ENCODE measurements around the gene RIMS1.

DNA sequence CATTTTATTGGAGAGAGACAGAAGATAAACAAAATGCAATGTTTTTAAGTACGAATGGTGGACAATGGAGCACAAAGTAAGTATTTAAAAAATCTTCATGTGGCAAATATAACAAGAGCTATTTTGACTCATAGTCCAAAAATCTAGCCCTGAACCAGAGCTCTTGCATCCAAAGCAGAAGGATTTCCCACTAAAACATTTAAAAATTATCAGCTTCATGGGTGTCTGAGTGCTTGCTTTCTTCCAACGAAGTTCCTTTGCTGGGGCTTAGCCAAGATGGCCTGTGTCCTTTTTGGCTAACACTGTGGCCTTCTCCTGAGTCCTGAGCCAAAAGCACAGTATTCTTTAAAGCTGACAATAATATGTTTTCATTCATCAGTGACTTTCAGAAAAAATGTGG, 161.7 kb downstream of the RIMS1 start:
- TF ChIP-seq, protein P1, sequence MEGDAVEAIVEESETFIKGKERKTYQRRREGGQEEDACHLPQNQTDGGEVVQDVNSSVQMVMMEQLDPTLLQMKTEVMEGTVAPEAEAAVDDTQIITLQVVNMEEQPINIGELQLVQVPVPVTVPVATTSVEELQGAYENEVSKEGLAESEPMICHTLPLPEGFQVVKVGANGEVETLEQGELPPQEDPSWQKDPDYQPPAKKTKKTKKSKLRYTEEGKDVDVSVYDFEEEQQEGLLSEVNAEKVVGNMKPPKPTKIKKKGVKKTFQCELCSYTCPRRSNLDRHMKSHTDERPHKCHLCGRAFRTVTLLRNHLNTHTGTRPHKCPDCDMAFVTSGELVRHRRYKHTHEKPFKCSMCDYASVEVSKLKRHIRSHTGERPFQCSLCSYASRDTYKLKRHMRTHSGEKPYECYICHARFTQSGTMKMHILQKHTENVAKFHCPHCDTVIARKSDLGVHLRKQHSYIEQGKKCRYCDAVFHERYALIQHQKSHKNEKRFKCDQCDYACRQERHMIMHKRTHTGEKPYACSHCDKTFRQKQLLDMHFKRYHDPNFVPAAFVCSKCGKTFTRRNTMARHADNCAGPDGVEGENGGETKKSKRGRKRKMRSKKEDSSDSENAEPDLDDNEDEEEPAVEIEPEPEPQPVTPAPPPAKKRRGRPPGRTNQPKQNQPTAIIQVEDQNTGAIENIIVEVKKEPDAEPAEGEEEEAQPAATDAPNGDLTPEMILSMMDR (IDR thresholded peaks at IDR 0.05; ENCODE audit: insufficient read depth, low read length) = no peak
- TF ChIP-seq GABPA (IDR thresholded peaks at IDR 0.05; ENCODE audit: low read depth) = no peak
- no peak for TF ChIP-seq POLR2AphosphoS5 (IDR thresholded peaks at IDR 0.05; ENCODE audit: low read depth)
- TF ChIP-seq, protein P2, sequence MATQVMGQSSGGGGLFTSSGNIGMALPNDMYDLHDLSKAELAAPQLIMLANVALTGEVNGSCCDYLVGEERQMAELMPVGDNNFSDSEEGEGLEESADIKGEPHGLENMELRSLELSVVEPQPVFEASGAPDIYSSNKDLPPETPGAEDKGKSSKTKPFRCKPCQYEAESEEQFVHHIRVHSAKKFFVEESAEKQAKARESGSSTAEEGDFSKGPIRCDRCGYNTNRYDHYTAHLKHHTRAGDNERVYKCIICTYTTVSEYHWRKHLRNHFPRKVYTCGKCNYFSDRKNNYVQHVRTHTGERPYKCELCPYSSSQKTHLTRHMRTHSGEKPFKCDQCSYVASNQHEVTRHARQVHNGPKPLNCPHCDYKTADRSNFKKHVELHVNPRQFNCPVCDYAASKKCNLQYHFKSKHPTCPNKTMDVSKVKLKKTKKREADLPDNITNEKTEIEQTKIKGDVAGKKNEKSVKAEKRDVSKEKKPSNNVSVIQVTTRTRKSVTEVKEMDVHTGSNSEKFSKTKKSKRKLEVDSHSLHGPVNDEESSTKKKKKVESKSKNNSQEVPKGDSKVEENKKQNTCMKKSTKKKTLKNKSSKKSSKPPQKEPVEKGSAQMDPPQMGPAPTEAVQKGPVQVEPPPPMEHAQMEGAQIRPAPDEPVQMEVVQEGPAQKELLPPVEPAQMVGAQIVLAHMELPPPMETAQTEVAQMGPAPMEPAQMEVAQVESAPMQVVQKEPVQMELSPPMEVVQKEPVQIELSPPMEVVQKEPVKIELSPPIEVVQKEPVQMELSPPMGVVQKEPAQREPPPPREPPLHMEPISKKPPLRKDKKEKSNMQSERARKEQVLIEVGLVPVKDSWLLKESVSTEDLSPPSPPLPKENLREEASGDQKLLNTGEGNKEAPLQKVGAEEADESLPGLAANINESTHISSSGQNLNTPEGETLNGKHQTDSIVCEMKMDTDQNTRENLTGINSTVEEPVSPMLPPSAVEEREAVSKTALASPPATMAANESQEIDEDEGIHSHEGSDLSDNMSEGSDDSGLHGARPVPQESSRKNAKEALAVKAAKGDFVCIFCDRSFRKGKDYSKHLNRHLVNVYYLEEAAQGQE (IDR thresholded peaks at IDR 0.05; ENCODE audit: insufficient replicate concordance, low read depth) = no peak
- TF ChIP-seq SPI1 (IDR thresholded peaks at IDR 0.05; ENCODE audit: borderline replicate concordance, low read depth) = no peak
